K562 (cell line): ENCODE results near the gene BCL2L15. TPM values are rescaled to one million over a fixed set of nuclear protein-coding genes. Genes with fewer than 3 reads are reported as not detected.

Experiments used
- DDX20 ChIP-seq: fragments of 450-650 bp; IDR thresholded peaks from 2 replicates; pipeline ENCODE4 v1.6.1; 2016; ENCODE audit warnings: missing genetic modification characterization, low read depth, mild to moderate bottlenecking, missing compliant biosample characterization, moderate library complexity
- GTF2F1 ChIP-seq: IDR thresholded peaks from 2 replicates; pipeline ENCODE4 v1.6.1; 2011; ENCODE audit warnings: low read depth, low read length, improper control_type of control experiment
- NBN ChIP-seq: fragments of 450-650 bp; IDR thresholded peaks from 2 replicates; pipeline ENCODE4 v1.6.1; 2016; ENCODE audit warnings: low read depth, mild to moderate bottlenecking
- PCBP2 ChIP-seq: fragments of 200-400 bp; formaldehyde crosslinking; IDR thresholded peaks from 2 replicates; pipeline ENCODE4 v1.6.1; 2018; ENCODE audit warnings: low read length, low read depth, mild to moderate bottlenecking, moderate library complexity; ENCODE audit not compliant: poor library complexity, severe bottlenecking
- TBL1XR1 ChIP-seq, 2 experiments: IDR thresholded peaks; 2 replicates each; pipeline ENCODE4 v1.6.1; 2012; ENCODE audit warnings: improper control_type of control experiment in 2 of 2, low read length in 2 of 2, mild to moderate bottlenecking in 1 of 2
- TEAD1 ChIP-seq, 2 experiments: fragments of 450-650 bp in 1 of 2; sonication (generic) in 1 of 2; formaldehyde crosslinking; IDR thresholded peaks; 2 replicates each; pipeline versions ENCODE4 v1.4.0 to v1.8.0; 2020 to 2022; ENCODE audit warnings: mild to moderate bottlenecking in 2 of 2, missing genetic modification reagents in 1 of 2
- ZNF445 ChIP-seq: fragments of 250-450 bp; sonication (Bioruptor Pico); IDR thresholded peaks from 2 replicates; pipeline ENCODE4 v1.4.0; 2020; ENCODE audit warnings: low read depth, mild to moderate bottlenecking, moderate library complexity
- ZNF79 ChIP-seq: fragments of 250-450 bp; sonication (Bioruptor Pico); IDR thresholded peaks from 2 replicates; pipeline ENCODE4 v1.4.0; 2020; ENCODE audit warnings: low read depth, mild to moderate bottlenecking, moderate library complexity
- polyA plus RNA-seq, 8 experiments: library from polyadenylated mRNA; depleted of rRNA in 4 of 8; stranded (reverse) in 5 of 8; unstranded in 3 of 8; fragments of >200 nt; fragmentation: Nextera tagmentation in 2 of 8; fragmentation: Illumina TruSeq in 1 of 8; extraction: Ambion mirVana in 2 of 8; extraction: Trizol in 1 of 8; gene quantifications; 2 replicates each; pipeline versions ENCODE4 v1.2.1 to v1.2.3, GENCODE V29; 2011 to 2014; ENCODE audit warnings: inconsistent platforms in 1 of 8, missing spikeins in 1 of 8
- total RNA-seq, 7 experiments: library from RNA; depleted of rRNA in 6 of 7; stranded (reverse); fragments of >200 nt in 6 of 7; fragmentation: Illumina TruSeq in 2 of 7; extraction: Trizol in 2 of 7; gene quantifications; 2 replicates each; pipeline versions ENCODE4 v1.2.1 to v1.2.3, GENCODE V29; 2011 to 2021; ENCODE audit warnings: low replicate concordance in 1 of 7
- TF ChIP-seq, protein P1 (sequence below), 2 experiments: fragments of 450-650 bp in 1 of 2; IDR thresholded peaks; 2 replicates each; pipeline ENCODE4 v1.6.1; 2011 to 2017; ENCODE audit warnings: low read depth in 2 of 2, antibody characterized with exemption in 1 of 2, borderline replicate concordance in 1 of 2, low read length in 1 of 2, mild to moderate bottlenecking in 1 of 2, mixed read lengths in 1 of 2; ENCODE audit not compliant: control insufficient read depth in 1 of 2
- TF ChIP-seq, protein P2 (sequence below): fragments of 450-650 bp; IDR thresholded peaks from 2 replicates; pipeline ENCODE4 v1.6.1; 2016; ENCODE audit warnings: missing biosample characterization, missing genetic modification characterization

Gene BCL2L15
- total and polyA plus RNA-seq, 9 of the 15 experiments (the other 6 are each of a cell fraction or from before 2014, with no cell fraction given): 0.06 to 0.42 (median 0.28) TPM; not detected in 1

GRCh38 chr1:113903501-113904292, 16.3 kb upstream of the BCL2L15 start (continued):
- TF ChIP-seq, protein P1, sequence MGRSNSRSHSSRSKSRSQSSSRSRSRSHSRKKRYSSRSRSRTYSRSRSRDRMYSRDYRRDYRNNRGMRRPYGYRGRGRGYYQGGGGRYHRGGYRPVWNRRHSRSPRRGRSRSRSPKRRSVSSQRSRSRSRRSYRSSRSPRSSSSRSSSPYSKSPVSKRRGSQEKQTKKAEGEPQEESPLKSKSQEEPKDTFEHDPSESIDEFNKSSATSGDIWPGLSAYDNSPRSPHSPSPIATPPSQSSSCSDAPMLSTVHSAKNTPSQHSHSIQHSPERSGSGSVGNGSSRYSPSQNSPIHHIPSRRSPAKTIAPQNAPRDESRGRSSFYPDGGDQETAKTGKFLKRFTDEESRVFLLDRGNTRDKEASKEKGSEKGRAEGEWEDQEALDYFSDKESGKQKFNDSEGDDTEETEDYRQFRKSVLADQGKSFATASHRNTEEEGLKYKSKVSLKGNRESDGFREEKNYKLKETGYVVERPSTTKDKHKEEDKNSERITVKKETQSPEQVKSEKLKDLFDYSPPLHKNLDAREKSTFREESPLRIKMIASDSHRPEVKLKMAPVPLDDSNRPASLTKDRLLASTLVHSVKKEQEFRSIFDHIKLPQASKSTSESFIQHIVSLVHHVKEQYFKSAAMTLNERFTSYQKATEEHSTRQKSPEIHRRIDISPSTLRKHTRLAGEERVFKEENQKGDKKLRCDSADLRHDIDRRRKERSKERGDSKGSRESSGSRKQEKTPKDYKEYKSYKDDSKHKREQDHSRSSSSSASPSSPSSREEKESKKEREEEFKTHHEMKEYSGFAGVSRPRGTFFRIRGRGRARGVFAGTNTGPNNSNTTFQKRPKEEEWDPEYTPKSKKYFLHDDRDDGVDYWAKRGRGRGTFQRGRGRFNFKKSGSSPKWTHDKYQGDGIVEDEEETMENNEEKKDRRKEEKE (IDR thresholded peaks at IDR 0.05; ENCODE audit: borderline replicate concordance in 1 of 2, control insufficient read depth in 1 of 2, low read depth in 2 of 2, low read length in 1 of 2): no peak
- TF ChIP-seq DDX20 (tag) (no peak), ZNF445 (no peak), NBN (0 out of 2 replicates have a peak, but pooled peaks have one; percentile 19), TEAD1 (CRISPR knock-in tag; IDR thresholded peaks at IDR 0.05) (no peak), PCBP2 (no peak), ZNF79 (CRISPR knock-in tag) (no peak), TBL1XR1 (IDR thresholded peaks at IDR 0.05; ENCODE audit: low read length in 2 of 2) (no peak), GTF2F1 (no peak)
- TF ChIP-seq, protein P2, sequence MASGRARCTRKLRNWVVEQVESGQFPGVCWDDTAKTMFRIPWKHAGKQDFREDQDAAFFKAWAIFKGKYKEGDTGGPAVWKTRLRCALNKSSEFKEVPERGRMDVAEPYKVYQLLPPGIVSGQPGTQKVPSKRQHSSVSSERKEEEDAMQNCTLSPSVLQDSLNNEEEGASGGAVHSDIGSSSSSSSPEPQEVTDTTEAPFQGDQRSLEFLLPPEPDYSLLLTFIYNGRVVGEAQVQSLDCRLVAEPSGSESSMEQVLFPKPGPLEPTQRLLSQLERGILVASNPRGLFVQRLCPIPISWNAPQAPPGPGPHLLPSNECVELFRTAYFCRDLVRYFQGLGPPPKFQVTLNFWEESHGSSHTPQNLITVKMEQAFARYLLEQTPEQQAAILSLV (tag): no peak
